Ectodermal cell (in vitro differentiated cells): ENCODE results near the gene SPNS2.

Experiments
- H3K27ac ChIP-seq: 2 replicates; pipeline ENCODE4 v1.7.0; 2013; ENCODE audit warnings: mild to moderate bottlenecking, low read depth, low read length; ENCODE audit not compliant: insufficient read depth, poor library complexity, severe bottlenecking
- H3K27me3 ChIP-seq: 2 replicates; pipeline ENCODE4 v1.7.0; 2013; ENCODE audit warnings: mild to moderate bottlenecking, low read length; ENCODE audit not compliant: insufficient read depth, control insufficient read depth, poor library complexity, severe bottlenecking
- H3K36me3 ChIP-seq: one replicate; pipeline ENCODE4 v1.7.0; 2013; ENCODE audit warnings: low read length; ENCODE audit not compliant: control insufficient read depth, insufficient read depth
- H3K4me1 ChIP-seq: one replicate; pipeline ENCODE4 v1.7.0; 2013; ENCODE audit warnings: low read length; ENCODE audit not compliant: control insufficient read depth, insufficient read depth
- H3K4me3 ChIP-seq: 2 replicates; pipeline ENCODE4 v1.7.0; 2013; ENCODE audit warnings: low read depth, low read length, control low read depth; ENCODE audit not compliant: insufficient read depth
- H3K9me3 ChIP-seq: 2 replicates; pipeline ENCODE4 v1.7.0; 2013; ENCODE audit warnings: mild to moderate bottlenecking, low read length, moderate library complexity; ENCODE audit not compliant: control insufficient read depth
- WGBS, 2 experiments: methylation state at CpG; one replicate each; pipeline ENCODE4 v1.1.7; 2013; ENCODE audit warnings: missing lambda C conversion rate in 2 of 2; 5-methylcytosine and 5-hydroxymethylcytosine counted together

The SPNS2 gene

GRCh38 chr17:4582691-4583090 is 84.0 kb downstream of the SPNS2 start:
- no peak overlapping the region for H3K27ac ChIP-seq

DNA sequence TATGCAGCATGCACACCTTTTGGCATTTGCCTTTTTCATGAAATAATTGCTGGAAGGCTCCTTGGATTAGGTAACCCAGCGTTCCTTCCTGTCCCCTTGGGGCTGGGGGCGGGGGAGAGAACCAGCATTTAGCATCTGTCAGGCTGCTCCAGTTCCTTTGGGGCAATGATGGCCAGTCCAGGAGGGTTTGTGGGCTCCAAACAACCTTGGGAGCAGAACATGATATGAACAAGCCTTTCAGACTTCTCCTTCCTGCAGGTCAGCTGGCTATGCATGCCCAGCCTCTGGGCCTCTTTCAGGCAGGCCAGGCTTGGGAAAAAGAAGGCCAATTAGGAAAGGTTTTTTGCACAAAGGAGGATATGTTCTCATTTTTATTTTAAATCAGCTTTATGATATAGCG is 84.5 kb downstream of the SPNS2 start:
- no peaks in the 10 kb centered on the region for H3K36me3 ChIP-seq
- H3K27me3 ChIP-seq: peaks cover 40% of the 10 kb centered on the region
- whole genome bisulfite sequencing, 2 experiments: 94 to 95% methylated on average over 2 to 3 of the region's 3 CpGs
- no peak overlapping the region for H3K27ac ChIP-seq
- H3K4me3 ChIP-seq: no peak overlapping the region
- no peaks in the 10 kb centered on the region for H3K9me3 ChIP-seq
- H3K4me1 ChIP-seq: peaks cover 28% of the 10 kb centered on the region

More at GRCh38 chr17:4582691-4583090, 84.0 kb downstream of the SPNS2 start:
- no peaks in the 10 kb centered on the region for H3K36me3 ChIP-seq
- 82 to 84% methylated on average over 8 of the region's 8 CpGs for WGBS, 2 experiments
- H3K27me3 ChIP-seq: peaks cover 40% of the 10 kb centered on the region
- H3K9me3 ChIP-seq: no peaks in the 10 kb centered on the region
- H3K4me1 ChIP-seq: peaks cover 28% of the 10 kb centered on the region
- no peak overlapping the region for H3K4me3 ChIP-seq

GRCh38 chr17:4583782-4584100 is 85.1 kb downstream of the SPNS2 start:
- 26% methylated on average over 12 of the region's 12 CpGs for WGBS, 2 experiments
- H3K27me3 ChIP-seq: peaks cover 40% of the 10 kb centered on the region
- no peak overlapping the region for H3K27ac ChIP-seq
- peaks cover 28% of the 10 kb centered on the region for H3K4me1 ChIP-seq
- H3K36me3 ChIP-seq: no peaks in the 10 kb centered on the region
- H3K4me3 ChIP-seq: peak overlapping the region; percentile 52
- H3K9me3 ChIP-seq: no peaks in the 10 kb centered on the region

DNA sequence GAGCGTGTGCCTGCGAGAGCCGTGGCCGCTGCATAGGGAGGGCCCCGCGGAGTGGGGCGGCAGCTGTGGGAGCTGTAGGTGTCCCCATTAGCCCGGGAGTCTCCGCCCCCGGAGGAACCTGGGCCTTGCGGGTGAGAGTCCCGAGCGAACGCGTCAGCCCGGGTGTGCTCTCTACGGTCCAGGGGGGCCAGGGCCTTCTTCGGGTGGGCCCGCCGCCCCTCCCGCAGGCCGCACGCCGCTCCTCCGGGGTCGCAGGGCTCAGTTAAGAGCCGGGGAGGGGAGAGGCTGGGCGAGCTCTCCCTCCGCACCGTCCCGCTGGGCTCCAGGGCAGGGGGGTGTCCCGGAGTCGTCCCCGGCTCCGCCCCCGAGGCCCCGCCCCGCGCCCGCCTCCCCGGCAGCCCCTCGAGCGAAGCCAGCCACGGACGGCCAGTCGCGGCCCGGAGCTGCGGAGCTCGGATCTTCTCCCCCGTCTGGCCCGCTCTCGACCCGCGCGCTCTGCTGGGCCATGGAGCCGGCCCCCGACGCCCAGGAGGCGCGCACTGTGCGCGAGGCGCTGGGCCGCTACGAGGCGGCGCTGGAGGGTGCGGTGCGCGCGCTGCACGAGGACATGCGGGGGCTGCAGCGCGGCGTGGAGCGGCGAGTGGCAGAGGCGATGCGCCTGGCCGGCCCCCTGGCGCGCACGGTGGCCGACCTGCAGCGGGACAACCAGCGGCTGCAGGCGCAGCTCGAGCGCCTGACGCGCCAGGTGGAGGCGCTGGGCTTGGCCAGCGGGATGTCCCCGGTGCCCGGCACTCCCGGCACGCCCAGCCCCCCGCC is 85.6 kb downstream of the SPNS2 start, which contains the start of gene SMTNL2:
SMTNL2 (plus strand) TSS at position 429 of the 816 bp plus-strand sequence; CDS start at position 506, 77 bp downstream.
- Histone ChIP-seq H3K9me3 (no peaks in the 10 kb centered on the region), H3K36me3 (no peaks in the 10 kb centered on the region), H3K4me3 (peak within 1 kb of the TSS; percentile 52), H3K27me3 (peaks cover 40% of the 10 kb centered on the region), H3K4me1 (peaks cover 28% of the 10 kb centered on the region), H3K27ac (no peak within 1 kb of the TSS)
- WGBS, 2 experiments: 1% methylated on average over 100 of the region's 100 CpGs

DNA sequence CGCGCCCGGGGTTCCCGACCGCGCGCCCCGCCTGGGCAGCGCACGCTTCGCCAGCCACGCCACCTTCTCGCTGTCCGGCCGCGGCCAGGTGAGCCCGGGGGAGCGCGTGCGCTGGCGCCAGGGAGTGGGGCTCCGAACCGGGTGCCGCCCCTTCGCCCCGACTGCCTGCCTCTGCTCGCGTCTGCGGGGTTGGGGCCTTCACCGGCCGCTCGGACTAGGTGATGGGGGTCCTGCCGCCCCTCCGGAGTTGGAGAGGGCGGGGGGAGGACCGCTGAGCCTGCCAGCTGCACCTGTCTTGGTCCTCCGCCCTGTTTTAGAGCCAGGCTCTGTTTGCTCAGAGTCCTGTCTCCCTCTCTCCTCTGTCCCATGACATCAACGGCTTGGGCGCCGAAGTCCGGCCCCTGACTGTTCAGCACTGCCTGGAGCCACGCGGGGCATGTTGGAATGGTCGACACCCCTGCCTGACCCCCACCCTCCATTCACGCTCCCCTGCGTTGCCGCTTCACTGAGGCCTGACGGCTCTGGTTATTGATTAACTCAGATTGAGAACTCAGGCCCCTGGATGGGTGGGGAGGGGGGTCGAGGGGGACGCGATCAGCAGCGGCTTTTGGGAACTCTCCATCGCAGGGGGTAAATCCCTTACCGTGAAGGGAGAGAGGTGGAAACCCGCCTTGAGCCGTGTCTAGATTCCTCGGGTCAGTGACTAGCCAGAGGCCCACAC is 86.4 kb downstream of the SPNS2 start:
- H3K4me3 ChIP-seq: peak overlapping the region; percentile 52
- WGBS, 2 experiments: 16 to 17% methylated on average over 57 of the region's 57 CpGs
- peaks cover 40% of the 10 kb centered on the region for H3K27me3 ChIP-seq
- H3K4me1 ChIP-seq: peaks cover 28% of the 10 kb centered on the region
- no peaks in the 10 kb centered on the region for H3K36me3 ChIP-seq
- no peak overlapping the region for H3K27ac ChIP-seq
- H3K9me3 ChIP-seq: no peaks in the 10 kb centered on the region

DNA sequence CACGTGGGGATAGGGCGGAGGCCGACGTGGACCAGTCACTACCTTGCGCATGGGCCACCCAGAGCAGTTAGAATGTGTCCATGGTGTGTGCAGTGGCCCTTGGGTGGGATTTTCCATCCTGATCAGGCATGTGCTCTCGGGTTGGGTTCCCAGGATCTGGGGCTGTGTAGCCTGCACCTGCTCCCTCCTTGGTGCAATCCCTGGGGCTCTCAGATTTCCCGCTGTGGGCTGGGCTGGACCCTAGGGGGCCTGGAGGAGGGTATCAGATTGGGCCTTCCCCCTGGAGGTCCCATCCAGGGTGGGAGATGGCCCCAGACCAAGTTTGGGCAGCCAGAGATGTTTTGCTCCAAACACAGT is 86.9 kb downstream of the SPNS2 start:
- WGBS, 2 experiments: 69 to 75% methylated on average over 7 of the region's 7 CpGs
- Histone ChIP-seq H3K4me1 (peaks cover 28% of the 10 kb centered on the region), H3K9me3 (no peaks in the 10 kb centered on the region), H3K27me3 (peaks cover 40% of the 10 kb centered on the region), H3K27ac (no peak overlapping the region), H3K4me3 (no peak overlapping the region), H3K36me3 (no peaks in the 10 kb centered on the region)

DNA sequence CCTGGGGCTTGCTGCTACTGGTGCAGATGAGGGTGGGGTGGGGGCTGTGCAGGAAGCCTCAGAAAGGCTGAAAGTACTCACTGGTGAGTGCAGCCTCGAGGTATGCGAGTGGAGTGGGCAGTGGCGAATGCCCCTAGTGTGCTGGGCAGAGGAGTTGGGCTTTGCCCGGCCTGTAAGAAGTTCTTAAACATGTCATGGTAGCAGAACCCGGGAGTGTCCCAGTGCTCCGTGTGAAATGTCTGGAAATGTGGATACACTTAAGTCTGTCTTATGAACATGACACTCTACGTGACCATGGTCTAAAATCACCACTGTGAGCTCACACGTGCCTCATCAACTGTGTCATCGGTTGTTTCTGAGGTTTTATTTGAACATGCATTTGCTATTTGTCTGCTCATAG is 87.4 kb downstream of the SPNS2 start:
- 94 to 95% methylated on average over 9 of the region's 9 CpGs for WGBS, 2 experiments
- Histone ChIP-seq H3K27me3 (peaks cover 40% of the 10 kb centered on the region), H3K9me3 (no peaks in the 10 kb centered on the region), H3K4me3 (no peak overlapping the region), H3K27ac (no peak overlapping the region), H3K4me1 (peaks cover 28% of the 10 kb centered on the region), H3K36me3 (no peaks in the 10 kb centered on the region)

GRCh38 chr17:4587195-4587594 is 88.5 kb downstream of the SPNS2 start:
- Histone ChIP-seq H3K4me1 (peaks cover 25% of the 10 kb centered on the region), H3K4me3 (no peak overlapping the region), H3K27me3 (peaks cover 40% of the 10 kb centered on the region), H3K27ac (no peak overlapping the region), H3K9me3 (no peaks in the 10 kb centered on the region), H3K36me3 (no peaks in the 10 kb centered on the region)
- 93 to 99% methylated on average over 7 of the region's 7 CpGs for WGBS, 2 experiments

DNA sequence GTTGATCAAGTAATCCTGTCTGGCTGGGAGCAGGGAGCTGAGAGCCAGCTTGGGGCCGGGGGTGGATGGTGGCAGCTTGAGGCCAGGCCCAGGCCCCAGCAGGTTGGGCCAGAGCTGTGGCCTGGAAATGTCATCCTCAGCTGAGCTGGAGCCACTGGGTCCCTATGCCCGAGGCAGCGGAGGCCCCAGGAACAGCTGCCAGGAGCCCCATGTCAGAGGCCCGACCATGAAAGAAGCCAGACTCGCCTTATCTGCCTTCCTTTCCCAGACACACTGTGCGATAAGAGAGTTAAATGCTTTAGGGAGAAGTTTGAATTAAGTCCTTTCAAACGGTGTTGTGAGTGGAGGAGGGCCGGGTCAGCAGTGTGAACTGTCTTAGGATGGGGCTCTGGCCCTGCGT is 89.1 kb downstream of the SPNS2 start:
- WGBS, 2 experiments: 90 to 92% methylated on average over 9 of the region's 9 CpGs
- Histone ChIP-seq H3K36me3 (no peaks in the 10 kb centered on the region), H3K27ac (no peak overlapping the region), H3K27me3 (peaks cover 39% of the 10 kb centered on the region), H3K4me1 (peaks cover 18% of the 10 kb centered on the region), H3K4me3 (no peak overlapping the region), H3K9me3 (no peaks in the 10 kb centered on the region)

GRCh38 chr17:4588391-4588790 is 89.7 kb downstream of the SPNS2 start:
- Histone ChIP-seq H3K27ac (no peak overlapping the region), H3K36me3 (no peaks in the 10 kb centered on the region), H3K4me1 (peaks cover 13% of the 10 kb centered on the region), H3K9me3 (no peaks in the 10 kb centered on the region), H3K27me3 (peaks cover 33% of the 10 kb centered on the region), H3K4me3 (no peak overlapping the region)
- 84 to 86% methylated on average over 11 of the region's 11 CpGs for WGBS, 2 experiments
